GM12878 (cell line): ENCODE results near the gene DCAF17. TPM values are rescaled to one million over a fixed set of nuclear protein-coding genes. Genes with fewer than 3 reads are reported as not detected.

ENCODE experiments used
- BHLHE40 ChIP-seq, 2 experiments: fragments of 450-650 bp in 1 of 2; IDR thresholded peaks; 2 replicates each; pipeline ENCODE4 v1.6.1; 2011 to 2017; ENCODE audit warnings: low read depth in 2 of 2, borderline replicate concordance in 1 of 2, improper control_type of control experiment in 1 of 2, low read length in 1 of 2, mild to moderate bottlenecking in 1 of 2
- CBX5 ChIP-seq: sonication (generic); IDR thresholded peaks from 2 replicates; pipeline ENCODE4 v1.6.1; 2016; ENCODE audit warnings: low read depth, moderate library complexity, mild to moderate bottlenecking, inconsistent platforms
- CHD1 ChIP-seq: IDR thresholded peaks from 2 replicates; pipeline ENCODE4 v1.6.1; 2012; ENCODE audit warnings: low read depth, low read length, improper control_type of control experiment
- CREM ChIP-seq: IDR thresholded peaks from 2 replicates; pipeline ENCODE4 v1.6.1; 2014; ENCODE audit warnings: antibody characterized with exemption, low read depth
- DPF2 ChIP-seq: fragments of 450-650 bp; IDR thresholded peaks from 2 replicates; pipeline ENCODE4 v1.6.1; 2017; ENCODE audit warnings: mild to moderate bottlenecking
- EED ChIP-seq: sonication (generic); IDR thresholded peaks from 2 replicates; pipeline ENCODE4 v1.6.1; 2016; ENCODE audit warnings: antibody characterized with exemption, low read depth
- EGR1 ChIP-seq, 2 experiments: IDR thresholded peaks; 1 replicate in 1 of 2; 2 replicates in 1 of 2; pipeline ENCODE4 v1.6.1; 2011 to 2012; ENCODE audit warnings: low read depth in 2 of 2, low read length in 2 of 2, borderline replicate concordance in 1 of 2, mild to moderate bottlenecking in 1 of 2, moderate library complexity in 1 of 2
- GABPA ChIP-seq: IDR thresholded peaks from 2 replicates; pipeline ENCODE4 v1.6.1; 2014; ENCODE audit warnings: antibody characterized with exemption, low read depth, mild to moderate bottlenecking, inconsistent platforms
- HCFC1 ChIP-seq: fragments of 150-350 bp; IDR thresholded peaks from 2 replicates; pipeline ENCODE4 v1.6.1; 2014; ENCODE audit warnings: low read length
- HSF1 ChIP-seq: fragments of 150-350 bp; IDR thresholded peaks from 2 replicates; pipeline ENCODE4 v1.6.1; 2014; ENCODE audit warnings: mild to moderate bottlenecking, low read depth, low read length
- JUNB ChIP-seq: IDR thresholded peaks from 2 replicates; pipeline ENCODE4 v1.6.1; 2016; ENCODE audit warnings: antibody characterized with exemption, mild to moderate bottlenecking
- MEF2A ChIP-seq: IDR thresholded peaks from 2 replicates; pipeline ENCODE4 v1.6.1; 2011; ENCODE audit warnings: low read depth, mild to moderate bottlenecking, low read length, moderate library complexity; ENCODE audit not compliant: insufficient read depth
- MTA2 ChIP-seq: fragments of 450-650 bp; IDR thresholded peaks from 2 replicates; pipeline ENCODE4 v1.6.1; 2016; ENCODE audit warnings: low read depth, mild to moderate bottlenecking, moderate library complexity
- NBN ChIP-seq: fragments of 450-650 bp; IDR thresholded peaks from 2 replicates; pipeline ENCODE4 v1.6.1; 2016
- NFIC ChIP-seq: IDR thresholded peaks from 2 replicates; pipeline ENCODE4 v1.6.1; 2012; ENCODE audit warnings: low read depth, mild to moderate bottlenecking, inconsistent platforms, low read length, moderate library complexity
- NKRF ChIP-seq: fragments of 450-650 bp; conservative IDR thresholded peaks from 2 replicates; pipeline ENCODE4 v1.6.1; 2017; ENCODE audit warnings: mild to moderate bottlenecking, moderate library complexity
- PBX3 ChIP-seq: IDR thresholded peaks from 2 replicates; pipeline ENCODE4 v1.6.1; 2011; ENCODE audit warnings: mild to moderate bottlenecking, low read depth, low read length, moderate library complexity; ENCODE audit not compliant: insufficient replicate concordance
- PKNOX1 ChIP-seq: fragments of 450-650 bp; IDR thresholded peaks from 2 replicates; pipeline ENCODE4 v1.6.1; 2016; ENCODE audit warnings: mild to moderate bottlenecking
- PML ChIP-seq: IDR thresholded peaks from 2 replicates; pipeline ENCODE4 v1.6.1; 2012; ENCODE audit warnings: low read length, inconsistent platforms
- RBBP5 ChIP-seq: fragments of 200-600 bp; sonication (generic); conservative IDR thresholded peaks from 2 replicates; pipeline ENCODE4 v1.6.1; 2016
- RELB ChIP-seq: fragments of 450-650 bp; IDR thresholded peaks from 2 replicates; pipeline ENCODE4 v1.6.1; 2017; ENCODE audit warnings: low read depth, mild to moderate bottlenecking, moderate library complexity
- SMAD1 ChIP-seq: fragments of 450-650 bp; IDR thresholded peaks from 2 replicates; pipeline ENCODE4 v1.6.1; 2018; ENCODE audit warnings: mild to moderate bottlenecking, low read depth; ENCODE audit not compliant: partially characterized antibody
- YY1 ChIP-seq: IDR thresholded peaks from 2 replicates; pipeline ENCODE4 v1.6.1; 2011; ENCODE audit warnings: low read depth, mild to moderate bottlenecking, low read length
- ZNF384 ChIP-seq: IDR thresholded peaks from 2 replicates; pipeline ENCODE4 v1.6.1; 2012; ENCODE audit warnings: low read depth, mild to moderate bottlenecking, low read length, improper control_type of control experiment, borderline replicate concordance
- polyA plus RNA-seq, 11 experiments: library from polyadenylated mRNA; depleted of rRNA in 4 of 11; unstranded in 6 of 11; stranded (reverse) in 5 of 11; fragments of >200 nt; fragmentation: Nextera tagmentation in 4 of 11; fragmentation: Illumina TruSeq in 1 of 11; extraction: Ambion mirVana in 4 of 11; extraction: Trizol in 1 of 11; gene quantifications; 1 replicate in 1 of 11; 2 replicates in 10 of 11; pipeline versions ENCODE4 v1.2.1 to v1.2.3, GENCODE V29; 2011 to 2016; ENCODE audit warnings: inconsistent platforms in 2 of 11, missing spikeins in 2 of 11, low read depth in 1 of 11
- total RNA-seq, 4 experiments: library from RNA; depleted of rRNA in 3 of 4; stranded (reverse); fragments of >200 nt in 3 of 4; fragmentation: Illumina TruSeq in 1 of 4; extraction: Trizol in 1 of 4; gene quantifications; 2 replicates each; pipeline versions ENCODE4 v1.2.1 to v1.2.3, GENCODE V29; 2013 to 2021

DCAF17 gene
- total and polyA plus RNA-seq, 10 of the 15 experiments (the other 5 are each of a cell fraction or from before 2014, with no cell fraction given): 5.2 to 32.9 (median 23.4) TPM

- TF ChIP-seq SMAD1 (no peak), MEF2A (peak; percentile 60; the same call in 1 of the 2 replicates), NKRF (no peak), PBX3 (peak; percentile 16), HSF1 (no peak), EGR1 (IDR thresholded peaks at IDR 0.05; ENCODE audit: borderline replicate concordance in 1 of 2, low read depth in 2 of 2, low read length in 2 of 2) (no peak), ZNF384 (no peak), YY1 (peak; percentile 65; the same call in 1 of the 2 replicates), PML (peak; percentile 48; the same call in 1 of the 2 replicates), HCFC1 (no peak), BHLHE40 (IDR thresholded peaks at IDR 0.05; ENCODE audit: borderline replicate concordance in 1 of 2, low read depth in 2 of 2, low read length in 1 of 2) (peak in 1 of 2 experiments; percentile 43; a peak in 1 of 4 replicates), MTA2 (peak; percentile 83; the same call in 1 of the 2 replicates), GABPA (no peak), RBBP5 (no peak), NBN (0 out of 2 replicates have a peak, but pooled peaks have one; percentile 13), EED (0 out of 2 replicates have a peak, but pooled peaks have one; percentile 28), CHD1 (no peak), JUNB (peak; percentile 91), CREM (peak; percentile 57; the same call in 1 of the 2 replicates), CBX5 (no peak), PKNOX1 (peak; percentile 51; the same call in 1 of the 2 replicates), RELB (no peak; the same call in 1 of the 2 replicates), NFIC (peak; percentile 79; the same call in 1 of the 2 replicates), DPF2 (0 out of 2 replicates have a peak, but pooled peaks have one; percentile 38)
Observed at GRCh38 chr2:171390941-171391516, 43.0 kb upstream of the DCAF17 start (continued).
